ENCODE results near the gene RANBP17. TPM values are rescaled to one million over a fixed set of nuclear protein-coding genes. Genes with fewer than 3 reads are reported as not detected.
"Not testable (repeated sequence)": the region's sequence is repeated elsewhere in the genome, so short reads cannot be mapped to it uniquely, and the experiment has no call there.

The RANBP17 gene
- total RNA-seq, 6 donors from 2014 or later: 12.6 to 81.4 (median 23.9) TPM

DNA sequence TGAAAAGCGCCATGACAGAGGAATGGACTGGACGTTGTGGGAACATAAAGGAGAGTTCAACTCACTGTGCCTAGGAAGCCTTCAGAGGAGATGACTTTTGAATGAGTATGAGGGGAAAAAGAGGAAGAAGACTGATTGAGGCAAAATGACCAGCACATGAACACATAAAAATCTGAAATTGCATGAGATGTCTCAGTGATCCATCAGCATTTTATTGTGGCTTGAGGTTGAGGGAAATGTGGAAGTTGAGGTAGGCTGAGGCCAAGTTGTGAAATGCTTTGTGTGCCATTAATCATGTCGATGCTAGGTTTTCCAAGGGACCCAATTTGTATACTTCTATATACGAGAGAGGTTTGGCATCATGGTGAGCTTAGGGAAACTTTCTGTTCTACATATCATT lies 306.4 kb downstream of the RANBP17 start:
- Histone ChIP-seq H3K27ac (no peak overlapping the region), H3K4me3 (no peak overlapping the region), H3K9me3 (no peaks in the 10 kb centered on the region), H3K4me1 (no peaks in the 10 kb centered on the region), H3K27me3 (no peaks in the 10 kb centered on the region), H3K36me3 (no peaks in the 10 kb centered on the region)
- ATAC-seq (ENCODE audit: low FRiP score in 2 of 2) (no peak), DNase-seq (no peak)
- no peak for TF ChIP-seq EP300 (IDR thresholded peaks at IDR 0.05)
- TF ChIP-seq, protein P1, sequence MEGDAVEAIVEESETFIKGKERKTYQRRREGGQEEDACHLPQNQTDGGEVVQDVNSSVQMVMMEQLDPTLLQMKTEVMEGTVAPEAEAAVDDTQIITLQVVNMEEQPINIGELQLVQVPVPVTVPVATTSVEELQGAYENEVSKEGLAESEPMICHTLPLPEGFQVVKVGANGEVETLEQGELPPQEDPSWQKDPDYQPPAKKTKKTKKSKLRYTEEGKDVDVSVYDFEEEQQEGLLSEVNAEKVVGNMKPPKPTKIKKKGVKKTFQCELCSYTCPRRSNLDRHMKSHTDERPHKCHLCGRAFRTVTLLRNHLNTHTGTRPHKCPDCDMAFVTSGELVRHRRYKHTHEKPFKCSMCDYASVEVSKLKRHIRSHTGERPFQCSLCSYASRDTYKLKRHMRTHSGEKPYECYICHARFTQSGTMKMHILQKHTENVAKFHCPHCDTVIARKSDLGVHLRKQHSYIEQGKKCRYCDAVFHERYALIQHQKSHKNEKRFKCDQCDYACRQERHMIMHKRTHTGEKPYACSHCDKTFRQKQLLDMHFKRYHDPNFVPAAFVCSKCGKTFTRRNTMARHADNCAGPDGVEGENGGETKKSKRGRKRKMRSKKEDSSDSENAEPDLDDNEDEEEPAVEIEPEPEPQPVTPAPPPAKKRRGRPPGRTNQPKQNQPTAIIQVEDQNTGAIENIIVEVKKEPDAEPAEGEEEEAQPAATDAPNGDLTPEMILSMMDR (IDR thresholded peaks at IDR 0.05): no peak
- 73 to 74% methylated on average over 4 of the region's 4 CpGs for WGBS, 2 donors

DNA sequence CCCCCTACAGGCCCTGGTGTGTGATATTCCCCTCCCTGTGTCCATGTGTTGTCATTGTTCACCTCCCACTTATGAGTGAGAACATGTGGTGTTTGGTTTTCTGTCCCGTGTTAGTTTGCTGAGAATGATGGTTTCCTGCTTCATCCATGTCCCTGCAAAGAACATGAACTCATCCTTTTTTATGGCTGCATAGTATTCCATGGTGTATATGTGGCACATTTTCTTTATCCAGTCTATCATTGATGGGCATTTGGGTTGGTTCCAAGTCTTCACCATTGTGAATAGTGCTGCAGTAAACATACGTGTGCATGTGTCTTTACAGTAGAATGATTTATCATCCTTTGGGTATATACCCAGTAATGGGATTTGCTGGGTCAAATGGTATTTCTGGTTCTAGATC lies 313.1 kb downstream of the RANBP17 start:
- WGBS, 2 donors: 98% methylated on average over 2 of the region's 2 CpGs
- ATAC-seq (ENCODE audit: low FRiP score in 2 of 2); H3K36me3 ChIP-seq; H3K4me3 ChIP-seq; H3K27me3 ChIP-seq; H3K27ac ChIP-seq; DNase-seq; H3K9me3 ChIP-seq; H3K4me1 ChIP-seq: not testable (repeated sequence)

DNA sequence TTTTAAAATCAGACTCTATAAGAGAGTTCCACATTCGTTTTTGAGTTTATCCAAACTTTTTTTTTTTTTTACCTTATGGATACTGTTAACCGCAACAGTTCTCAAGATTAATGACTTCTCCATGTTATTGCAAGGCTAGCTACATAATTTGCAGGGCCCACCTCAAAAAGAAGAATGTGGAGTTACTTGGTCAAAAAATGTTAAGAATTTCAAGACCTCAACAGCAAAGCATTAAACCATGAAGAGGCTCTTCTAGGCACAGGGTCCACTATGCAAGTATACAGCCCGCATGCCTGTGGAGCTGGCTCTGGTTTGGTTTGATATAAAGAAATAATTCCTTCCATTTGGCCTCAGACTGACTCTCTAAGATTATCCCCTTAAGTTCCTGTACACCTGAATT lies 313.9 kb downstream of the RANBP17 start:
- Histone ChIP-seq H3K4me3 (no peak overlapping the region), H3K27me3 (no peaks in the 10 kb centered on the region), H3K27ac (no peak overlapping the region), H3K36me3 (no peaks in the 10 kb centered on the region), H3K9me3 (no peaks in the 10 kb centered on the region), H3K4me1 (no peaks in the 10 kb centered on the region)
- TF ChIP-seq EP300 (IDR thresholded peaks at IDR 0.05): no peak
- TF ChIP-seq, protein P1 (IDR thresholded peaks at IDR 0.05): no peak
- no peak for TF ChIP-seq POLR2AphosphoS5 (IDR thresholded peaks at IDR 0.05)
- no peak for TF ChIP-seq POLR2A (IDR thresholded peaks at IDR 0.05)
- WGBS, 2 donors: 75 to 87% methylated on average over 3 of the region's 3 CpGs
- no peak for DNase-seq
- ATAC-seq (ENCODE audit: low FRiP score in 2 of 2): no peak

DNA sequence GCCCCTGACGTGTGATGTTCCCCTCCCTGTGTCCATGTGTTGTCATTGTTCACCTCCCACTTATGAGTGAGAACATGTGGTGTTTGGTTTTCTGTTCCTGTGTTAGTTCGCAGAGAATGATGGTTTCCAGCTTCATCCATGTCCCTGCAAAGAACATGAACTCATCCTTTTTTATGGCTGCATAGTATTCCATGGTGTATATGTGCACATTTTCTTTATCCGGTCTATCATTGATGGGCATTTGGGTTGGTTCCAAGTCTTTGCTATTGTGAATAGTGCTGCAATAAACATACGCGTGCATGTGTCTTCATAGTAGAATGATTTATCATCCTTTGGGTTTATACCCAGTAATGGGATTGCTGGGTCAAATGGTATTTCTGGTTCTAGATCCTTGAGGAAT lies 316.4 kb downstream of the RANBP17 start:
- not testable (repeated sequence) for H3K27me3 ChIP-seq; DNase-seq; H3K4me3 ChIP-seq; H3K36me3 ChIP-seq; H3K9me3 ChIP-seq; ATAC-seq (ENCODE audit: low FRiP score in 2 of 2); H3K4me1 ChIP-seq; H3K27ac ChIP-seq
- 84 to 85% methylated on average over 5 of the region's 5 CpGs for WGBS, 2 donors

DNA sequence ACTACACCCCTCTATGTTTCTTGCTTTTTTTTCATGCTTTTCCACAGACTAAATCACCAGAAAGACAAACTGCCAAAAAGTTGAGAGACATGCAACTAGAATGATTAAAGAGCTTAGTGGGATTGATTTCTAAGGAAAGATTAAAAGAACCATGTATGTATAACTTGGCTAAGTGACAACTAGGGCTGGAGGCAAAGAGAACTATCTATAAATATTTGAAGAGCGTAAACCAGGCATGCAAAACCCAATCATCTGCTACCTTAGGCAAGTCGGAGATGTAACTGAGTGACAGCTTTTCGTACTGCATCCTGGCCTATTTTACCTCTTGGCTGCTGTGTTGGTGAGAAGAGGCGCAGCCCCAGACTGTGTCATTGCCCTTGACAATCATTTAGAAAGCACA lies 326.2 kb downstream of the RANBP17 start:
- H3K27me3 ChIP-seq: no peaks in the 10 kb centered on the region
- TF ChIP-seq POLR2A (IDR thresholded peaks at IDR 0.05) (no peak), POLR2AphosphoS5 (IDR thresholded peaks at IDR 0.05) (no peak), EP300 (IDR thresholded peaks at IDR 0.05) (no peak)
- TF ChIP-seq, protein P1 (IDR thresholded peaks at IDR 0.05): no peak
- no peaks in the 10 kb centered on the region for H3K4me1 ChIP-seq
- H3K9me3 ChIP-seq: no peaks in the 10 kb centered on the region
- DNase-seq (no peak), ATAC-seq (ENCODE audit: low FRiP score in 2 of 2) (no peak)
- no peak overlapping the region for H3K4me3 ChIP-seq
- H3K36me3 ChIP-seq: peaks cover 0 to 3% (median 0%) of the 10 kb centered on the region in 4 donors
- 86 to 91% methylated on average over 4 of the region's 4 CpGs for WGBS, 2 donors
- H3K27ac ChIP-seq: no peak overlapping the region

DNA sequence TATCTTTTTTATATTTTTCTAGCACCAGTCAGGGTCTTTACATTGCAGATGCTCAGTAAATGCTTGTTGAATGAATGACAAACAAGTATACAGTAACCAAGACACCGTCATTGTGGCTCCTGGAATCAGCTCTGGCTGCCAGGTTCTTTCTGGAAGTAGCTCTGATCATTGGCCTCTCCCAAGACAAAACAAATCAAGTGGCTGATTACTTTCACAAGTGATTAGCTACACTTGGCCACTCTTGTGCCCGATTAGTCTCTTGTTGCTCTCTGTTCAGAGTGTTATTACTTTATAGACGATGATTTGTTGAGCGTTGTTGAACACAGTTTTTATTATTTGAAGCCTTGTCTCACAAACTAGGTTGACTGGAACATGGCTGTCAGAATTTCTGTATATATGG lies 327.6 kb downstream of the RANBP17 start:
- Histone ChIP-seq H3K4me1 (no peaks in the 10 kb centered on the region), H3K27me3 (no peaks in the 10 kb centered on the region), H3K9me3 (no peaks in the 10 kb centered on the region), H3K4me3 (no peak overlapping the region), H3K27ac (no peak overlapping the region), H3K36me3 (peaks cover 0 to 3% (median 0%) of the 10 kb centered on the region in 4 donors)
- TF ChIP-seq POLR2A (IDR thresholded peaks at IDR 0.05) (no peak), POLR2AphosphoS5 (IDR thresholded peaks at IDR 0.05) (no peak), EP300 (IDR thresholded peaks at IDR 0.05) (no peak)
- TF ChIP-seq, protein P1 (IDR thresholded peaks at IDR 0.05): no peak
- ATAC-seq (ENCODE audit: low FRiP score in 2 of 2) (no peak), DNase-seq (no peak)
- WGBS, 2 donors: 86 to 92% methylated on average over 4 of the region's 4 CpGs
